Prostate gland (tissue), 2 donors: Measurements from ENCODE around the gene TBC1D22A. TPM values are rescaled to one million over a fixed set of nuclear protein-coding genes. Genes with fewer than 3 reads are reported as not detected.

Experiments
- DNase-seq: peaks from one replicate; pipeline ENCODE4 v3.0.0-alpha.2; 2019; ENCODE audit warnings: low spot score
- H3K27ac ChIP-seq, 2 donors: fragments of 200-600 bp; sonication (generic); 2 replicates each; pipeline ENCODE4 v1.5.1; 2017 to 2019
- H3K27me3 ChIP-seq: fragments of 200-600 bp; sonication (generic); replicated peaks from 2 replicates; pipeline ENCODE4 v1.5.1; 2019; ENCODE audit not compliant: insufficient read depth
- H3K36me3 ChIP-seq, 2 donors: fragments of 200-600 bp; sonication (generic); 1 replicate in 1 of 2; 2 replicates in 1 of 2; pipeline versions ENCODE4 v1.5.1 to v1.8.1; 2017 to 2019
- H3K4me1 ChIP-seq: fragments of 200-600 bp; sonication (generic); replicated peaks from 2 replicates; pipeline ENCODE4 v1.5.1; 2019
- H3K4me3 ChIP-seq, 2 donors: fragments of 200-600 bp; sonication (generic); 2 replicates each; pipeline ENCODE4 v1.5.1; 2017 to 2019
- H3K9me3 ChIP-seq: fragments of 200-600 bp; sonication (generic); 2 replicates; pipeline ENCODE4 v1.5.1; 2017
- CTCF ChIP-seq, 4 experiments: fragments of 200-600 bp in 2 of 4; fragments of 450-650 bp in 2 of 4; sonication (generic) in 2 of 4; IDR thresholded peaks; 1 replicate in 3 of 4; 2 replicates in 1 of 4; pipeline ENCODE4 v1.5.1; 2016 to 2019; ENCODE audit warnings: antibody characterized with exemption in 4 of 4, mild to moderate bottlenecking in 2 of 4, moderate library complexity in 2 of 4
- POLR2A ChIP-seq: fragments of 450-650 bp; IDR thresholded peaks from one replicate; pipeline ENCODE4 v1.6.1; 2016; ENCODE audit warnings: antibody characterized with exemption, mild to moderate bottlenecking
- POLR2AphosphoS5 ChIP-seq: sonication (generic); formaldehyde crosslinking; IDR thresholded peaks from one replicate; pipeline ENCODE4 v1.6.1; 2017; ENCODE audit warnings: antibody characterized with exemption
- WGBS: methylation state at CpG from one replicate; pipeline ENCODE4 v1.1.5; 2018; 5-methylcytosine and 5-hydroxymethylcytosine counted together
- intact Hi-C: fragments of 100-400 bp; cut with DNase I; formaldehyde crosslinking; loops from one replicate; pipeline ENCODE4 v1.14.2; 2022
- total RNA-seq, 2 donors: library from RNA; depleted of rRNA; stranded (reverse); fragments of >200 nt; gene quantifications; one replicate each; pipeline ENCODE4 v1.1.0, GENCODE V29; 2016

TBC1D22A gene
- total RNA-seq, 2 donors from 2014 or later = 16.0 to 30.7 TPM

GRCh38 chr22:47201996-47202818, 439.8 kb downstream of the TBC1D22A start:
- Histone ChIP-seq H3K4me1 (no peaks in the 10 kb centered on the region), H3K36me3 (no peaks in the 10 kb centered on the region), H3K27me3 (no peaks in the 10 kb centered on the region), H3K27ac (no peak overlapping the region), H3K4me3 (no peak overlapping the region), H3K9me3 (no peaks in the 10 kb centered on the region)
- intact Hi-C loops = no loop called here
- WGBS = 93% methylated on average over 22 of the region's 27 CpGs
- DNase-seq = no peak
- TF ChIP-seq CTCF (IDR thresholded peaks at IDR 0.05) = no peak
- TF ChIP-seq POLR2AphosphoS5 = no peak
- no peak for TF ChIP-seq POLR2A

GRCh38 chr22:47202819-47203553, 440.5 kb downstream of the TBC1D22A start:
- intact Hi-C loops = no loop called here
- Histone ChIP-seq H3K4me3 (no peak overlapping the region), H3K27ac (no peak overlapping the region), H3K9me3 (no peaks in the 10 kb centered on the region), H3K27me3 (no peaks in the 10 kb centered on the region), H3K36me3 (no peaks in the 10 kb centered on the region), H3K4me1 (no peaks in the 10 kb centered on the region)
- TF ChIP-seq POLR2AphosphoS5 (no peak), POLR2A (no peak), CTCF (IDR thresholded peaks at IDR 0.05) (no peak)
- WGBS = 89% methylated on average over 16 of the region's 16 CpGs
- DNase-seq = no peak

- Histone ChIP-seq H3K4me3 (no peak overlapping the region), H3K9me3 (no peaks in the 10 kb centered on the region), H3K36me3 (no peaks in the 10 kb centered on the region), H3K4me1 (no peaks in the 10 kb centered on the region), H3K27me3 (no peaks in the 10 kb centered on the region), H3K27ac (no peak overlapping the region)
- intact Hi-C loops = no loop called here
- DNase-seq = no peak
- TF ChIP-seq CTCF (IDR thresholded peaks at IDR 0.05) = no peak
- TF ChIP-seq POLR2A = no peak
- no peak for TF ChIP-seq POLR2AphosphoS5
- WGBS = 70% methylated on average over 10 of the region's 10 CpGs
Measured at GRCh38 chr22:47203554-47203991, 441.1 kb downstream of the TBC1D22A start.

- no peak overlapping the region for H3K4me3 ChIP-seq
- no peak for DNase-seq
- no peaks in the 10 kb centered on the region for H3K4me1 ChIP-seq
- H3K36me3 ChIP-seq = no peaks in the 10 kb centered on the region
- no peak overlapping the region for H3K27ac ChIP-seq
- no peaks in the 10 kb centered on the region for H3K27me3 ChIP-seq
- TF ChIP-seq POLR2AphosphoS5 (no peak), POLR2A (no peak), CTCF (IDR thresholded peaks at IDR 0.05) (no peak)
- intact Hi-C loops = no loop called here
- H3K9me3 ChIP-seq = no peaks in the 10 kb centered on the region
- 67% methylated on average over 28 of the region's 28 CpGs for WGBS
Measured at GRCh38 chr22:47204002-47204979, 441.8 kb downstream of the TBC1D22A start.
